Measurements from ENCODE around the gene IRF2.
"Not testable (repeated sequence)": the region's sequence is repeated elsewhere in the genome, so short reads cannot be mapped to it uniquely, and the experiment has no call there.

The IRF2 gene

GRCh38 chr4:184347251-184348239 lies 126.8 kb downstream of the IRF2 start:
- no peak for TF ChIP-seq PATZ1 (CRISPR knock-in tag; IDR thresholded peaks at IDR 0.05; ENCODE audit: borderline replicate concordance)
- no peak for TF ChIP-seq TCF4 (CRISPR knock-in tag; IDR thresholded peaks at IDR 0.05; ENCODE audit: borderline replicate concordance)
- TF ChIP-seq ZNF70 (CRISPR knock-in tag; IDR thresholded peaks at IDR 0.05): no peak
- TF ChIP-seq POU6F1 (CRISPR knock-in tag; IDR thresholded peaks at IDR 0.05; ENCODE audit: borderline replicate concordance, low read depth): no peak
- no peak for TF ChIP-seq ZC3H10 (CRISPR knock-in tag; IDR thresholded peaks at IDR 0.05)
- TF ChIP-seq CREB5 (CRISPR knock-in tag; IDR thresholded peaks at IDR 0.05; ENCODE audit: low read depth): no peak
- TF ChIP-seq ZFP30 (CRISPR knock-in tag; IDR thresholded peaks at IDR 0.05): no peak
- TF ChIP-seq ZNF8 (CRISPR knock-in tag; IDR thresholded peaks at IDR 0.05): no peak
- TF ChIP-seq ISL1 (CRISPR knock-in tag; IDR thresholded peaks at IDR 0.05): no peak
- TF ChIP-seq TOX (CRISPR knock-in tag; IDR thresholded peaks at IDR 0.05; ENCODE audit: borderline replicate concordance): no peak
- TF ChIP-seq GLIS3 (CRISPR knock-in tag; IDR thresholded peaks at IDR 0.05): no peak
- no peak for TF ChIP-seq OSR1 (CRISPR knock-in tag; IDR thresholded peaks at IDR 0.05)
- no peak for TF ChIP-seq RARB (CRISPR knock-in tag; IDR thresholded peaks at IDR 0.05)
- no peak for TF ChIP-seq CSDC2 (CRISPR knock-in tag; IDR thresholded peaks at IDR 0.05)
- no peak for TF ChIP-seq ZFP3 (CRISPR knock-in tag; IDR thresholded peaks at IDR 0.05)
- no peak for TF ChIP-seq PPARA (CRISPR knock-in tag; IDR thresholded peaks at IDR 0.05; ENCODE audit: borderline replicate concordance)
- TF ChIP-seq SNAI2 (CRISPR knock-in tag; IDR thresholded peaks at IDR 0.05): no peak
- no peak for ATAC-seq

GRCh38 chr4:184346682-184347081 lies 127.7 kb downstream of the IRF2 start:
- TF ChIP-seq ARNTL (CRISPR knock-in tag; IDR thresholded peaks at IDR 0.05; ENCODE audit: borderline replicate concordance, low read depth) (no peak), TCF4 (CRISPR knock-in tag; IDR thresholded peaks at IDR 0.05; ENCODE audit: borderline replicate concordance) (no peak), CSDC2 (CRISPR knock-in tag; IDR thresholded peaks at IDR 0.05) (no peak), PPARA (CRISPR knock-in tag; IDR thresholded peaks at IDR 0.05; ENCODE audit: borderline replicate concordance) (no peak), TOX (CRISPR knock-in tag; IDR thresholded peaks at IDR 0.05; ENCODE audit: borderline replicate concordance) (no peak), ESRRG (CRISPR knock-in tag; IDR thresholded peaks at IDR 0.05) (no peak), CSRNP3 (CRISPR knock-in tag; IDR thresholded peaks at IDR 0.05) (no peak), ZC3H10 (CRISPR knock-in tag; IDR thresholded peaks at IDR 0.05) (no peak), TSHZ2 (CRISPR knock-in tag; IDR thresholded peaks at IDR 0.05) (no peak), CREB5 (CRISPR knock-in tag; IDR thresholded peaks at IDR 0.05; ENCODE audit: low read depth) (no peak), GLIS3 (CRISPR knock-in tag; IDR thresholded peaks at IDR 0.05) (no peak), ZFP3 (CRISPR knock-in tag; IDR thresholded peaks at IDR 0.05) (no peak), ZNF8 (CRISPR knock-in tag; IDR thresholded peaks at IDR 0.05) (no peak), ZNF70 (CRISPR knock-in tag; IDR thresholded peaks at IDR 0.05) (no peak), ZFP30 (CRISPR knock-in tag; IDR thresholded peaks at IDR 0.05) (no peak)
- ATAC-seq: no peak

- not testable (repeated sequence) for ATAC-seq
Observed at GRCh38 chr4:184346273-184346672, 128.1 kb downstream of the IRF2 start.
